Measurements from ENCODE around the gene TMEM9.

TMEM9 gene

DNA sequence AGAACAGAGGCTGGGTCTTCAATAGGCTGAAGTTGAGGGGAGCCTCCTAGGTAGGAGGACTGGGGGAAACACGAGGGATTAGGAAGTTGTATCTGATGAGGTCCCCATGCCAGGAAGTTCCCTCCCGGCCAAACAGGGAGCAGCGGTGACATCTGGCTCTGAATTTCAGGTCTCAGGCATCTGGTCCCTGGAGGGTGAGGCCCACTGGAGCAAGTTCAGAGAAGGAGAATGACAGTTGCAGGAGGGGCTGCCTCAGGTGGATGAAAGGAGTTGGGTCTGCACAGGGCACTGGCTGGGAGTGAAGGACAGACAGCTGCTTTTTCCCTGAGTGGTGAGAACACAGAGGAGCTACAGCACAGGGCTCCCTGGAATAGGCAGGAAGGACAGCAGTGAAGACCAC lies 9.1 kb downstream of the TMEM9 start:
- no peak for DNase-seq (ENCODE audit: low read depth)

DNA sequence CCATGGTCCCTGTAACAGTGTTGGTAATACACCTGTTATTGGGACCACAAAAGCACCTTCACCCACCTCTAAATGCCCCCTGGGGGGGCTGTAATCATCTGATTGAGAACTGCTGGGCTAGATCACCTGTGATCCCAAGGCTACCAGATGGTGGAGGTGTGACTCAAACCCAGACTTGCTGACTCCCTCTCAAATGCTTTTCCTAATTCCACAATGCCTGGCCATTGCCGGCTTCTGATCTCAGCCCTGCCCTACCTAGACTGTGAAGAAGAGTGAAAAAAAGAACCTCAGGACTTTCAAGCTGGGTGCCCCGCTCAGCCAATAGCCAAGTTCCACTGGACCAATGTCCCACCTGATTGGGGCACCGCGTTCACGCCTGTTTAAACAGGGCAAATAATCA lies 9.6 kb downstream of the TMEM9 start:
- DNase-seq (ENCODE audit: low read depth), result no peak

DNA sequence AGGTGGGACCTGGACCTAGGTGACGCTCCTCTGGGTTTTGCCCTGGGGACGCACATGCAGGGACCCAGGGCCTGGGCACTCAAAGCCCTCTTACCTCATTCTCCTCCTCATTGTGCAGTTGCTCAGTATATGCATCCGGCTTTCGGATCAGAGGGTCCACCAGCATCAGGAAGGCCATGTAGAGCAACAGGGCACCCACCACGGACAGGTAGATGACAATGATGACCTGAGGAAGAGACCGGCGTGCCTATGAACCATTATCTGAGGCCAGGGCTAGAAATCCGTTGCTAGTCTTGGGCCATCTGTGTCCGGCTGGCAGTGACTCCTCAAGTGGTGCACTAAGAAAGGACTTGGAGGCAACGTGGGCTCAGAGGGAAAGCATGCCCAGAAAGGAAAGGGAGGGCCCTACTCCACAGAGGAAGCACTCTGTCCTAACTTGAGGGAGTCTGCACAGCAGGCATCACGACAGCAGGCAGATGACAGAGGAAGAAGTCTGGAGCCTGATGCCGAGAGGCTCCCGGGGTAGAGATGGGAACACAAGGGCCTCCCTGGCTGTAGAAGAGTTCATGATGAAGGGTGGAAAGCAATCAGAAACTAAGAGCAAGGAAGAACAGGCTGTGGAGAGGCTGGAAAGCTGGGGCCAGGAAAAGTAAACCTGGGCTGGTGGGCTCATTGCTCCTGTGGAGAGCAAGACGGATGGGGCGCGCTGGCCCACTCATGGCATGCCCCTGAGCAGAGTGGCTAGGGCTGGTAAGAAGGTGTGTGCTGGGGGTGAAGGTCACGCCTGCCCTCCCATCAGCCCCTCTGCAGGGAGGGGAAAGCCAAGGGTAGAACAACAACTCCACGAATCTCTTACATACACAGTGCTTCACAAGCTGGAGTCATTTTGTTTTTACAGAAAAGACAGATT lies 10.3 kb downstream of the TMEM9 start:
- no peak for DNase-seq (ENCODE audit: low read depth)

DNA sequence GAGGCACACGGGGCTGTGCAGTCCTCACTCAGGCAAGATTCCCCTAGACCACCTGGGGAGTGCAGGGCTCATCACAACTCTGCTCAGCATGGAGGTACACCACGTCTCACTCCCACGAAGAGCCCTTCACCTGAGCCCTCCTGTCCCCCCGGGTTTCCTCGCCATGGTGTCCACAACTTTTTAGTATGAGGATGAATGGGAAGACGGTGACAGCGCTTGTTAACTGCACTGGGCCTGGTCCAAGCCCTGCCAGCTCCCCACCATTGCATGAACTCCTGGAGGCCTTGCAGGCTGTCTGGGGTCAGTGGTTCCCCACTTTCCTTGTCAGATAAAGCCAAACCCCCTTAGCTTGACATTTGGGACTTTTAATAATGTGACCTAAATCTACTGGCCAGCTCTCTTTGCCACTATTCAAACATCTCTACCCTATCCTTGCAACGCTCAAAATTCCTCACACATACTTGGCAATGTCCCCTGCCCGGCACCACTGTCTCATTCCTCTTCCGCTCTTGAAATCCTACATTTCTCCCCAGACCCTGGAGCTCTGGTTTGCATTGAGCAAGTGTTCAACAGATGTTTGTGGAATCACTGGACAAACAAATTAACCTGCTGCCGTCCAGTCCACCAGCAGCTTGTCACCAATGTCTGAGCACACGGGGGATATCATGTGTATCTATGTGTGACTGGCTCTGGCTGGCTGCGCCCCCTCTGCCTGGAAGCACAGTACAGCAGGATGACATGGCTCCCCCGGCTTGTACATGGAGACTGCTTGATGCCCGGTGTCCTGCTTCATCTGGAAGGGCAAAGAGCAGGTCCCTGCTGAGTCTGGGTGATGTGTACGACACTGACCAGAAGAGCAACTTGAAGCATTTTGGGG lies 11.2 kb downstream of the TMEM9 start:
- DNase-seq (ENCODE audit: low read depth), result no peak

DNA sequence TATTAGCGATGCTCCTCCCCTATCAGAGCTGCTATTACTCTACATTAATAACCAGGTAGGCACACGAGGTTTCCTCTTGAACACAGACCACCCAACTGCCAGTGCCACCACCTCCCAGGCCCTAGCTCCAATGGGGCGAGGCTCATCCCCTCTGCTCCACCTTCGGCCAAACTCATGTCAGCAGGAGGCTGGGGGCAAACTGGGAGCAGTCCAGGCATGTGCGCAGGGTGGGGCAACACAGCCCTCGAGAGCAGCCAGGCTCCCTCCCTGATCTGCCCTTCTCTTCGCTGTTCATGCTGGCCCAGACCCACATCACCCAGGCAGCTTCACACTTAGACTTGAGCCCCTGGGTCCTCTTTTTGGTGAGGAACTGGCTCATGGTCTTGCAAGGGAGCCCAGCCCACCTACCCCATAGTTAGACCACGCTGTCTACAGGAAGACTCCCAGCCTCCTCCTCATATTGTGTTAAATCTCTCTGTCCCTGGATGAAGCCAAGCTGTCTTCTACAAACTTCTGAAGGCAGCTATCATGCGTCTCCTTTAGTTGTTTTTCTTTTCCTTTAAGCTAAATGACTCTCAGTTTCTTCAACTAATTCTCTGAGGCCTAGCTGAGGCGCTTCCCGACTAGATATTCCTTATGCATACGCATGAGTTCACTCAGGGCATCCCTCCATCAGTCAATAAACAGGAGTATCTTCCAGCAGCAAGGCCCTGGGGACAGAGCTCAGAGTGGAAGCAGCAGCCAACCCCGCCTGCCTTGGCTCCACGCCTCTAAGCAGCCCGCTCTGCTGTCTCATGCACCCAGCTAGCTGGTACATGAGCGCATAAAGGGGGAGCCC lies 12.0 kb downstream of the TMEM9 start:
- no peak for DNase-seq (ENCODE audit: low read depth)

DNA sequence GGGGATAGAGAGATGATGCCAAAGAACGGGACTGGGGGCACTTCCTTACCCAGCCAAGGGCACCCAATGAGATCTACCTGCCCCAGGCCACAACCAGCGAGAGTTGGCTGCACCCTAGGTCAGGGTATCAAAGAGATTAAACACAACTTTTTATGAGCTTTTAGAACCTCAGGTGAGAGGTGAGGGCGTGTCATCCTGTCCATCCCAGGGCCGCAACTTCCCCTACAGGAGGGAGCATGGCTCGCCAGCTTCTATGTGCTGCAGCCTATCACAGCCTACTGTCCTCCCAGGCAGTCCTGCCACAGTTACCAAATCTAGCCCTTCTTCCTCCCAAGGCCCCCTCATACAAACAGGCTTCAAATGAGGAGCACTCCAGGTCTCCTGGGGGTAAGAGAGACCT lies 12.9 kb downstream of the TMEM9 start:
- DNase-seq (ENCODE audit: low read depth), result no peak

DNA sequence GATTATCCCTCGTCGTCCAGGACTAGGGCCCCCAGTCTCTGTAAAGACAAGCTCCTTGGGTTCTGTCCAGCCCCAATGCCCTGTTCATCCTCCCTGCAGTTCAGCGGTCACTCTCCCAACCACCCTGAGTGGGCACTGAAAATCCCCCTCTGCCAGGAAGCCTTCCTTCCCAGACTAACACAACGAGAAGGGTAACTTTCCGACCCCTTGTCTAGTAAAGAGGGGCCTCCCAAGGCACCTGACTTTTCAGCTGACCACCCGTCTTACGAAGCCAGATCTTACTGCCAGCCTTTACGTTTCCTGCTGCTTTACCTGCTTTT lies 13.4 kb downstream of the TMEM9 start:
- DNase-seq (ENCODE audit: low read depth), result no peak

DNA sequence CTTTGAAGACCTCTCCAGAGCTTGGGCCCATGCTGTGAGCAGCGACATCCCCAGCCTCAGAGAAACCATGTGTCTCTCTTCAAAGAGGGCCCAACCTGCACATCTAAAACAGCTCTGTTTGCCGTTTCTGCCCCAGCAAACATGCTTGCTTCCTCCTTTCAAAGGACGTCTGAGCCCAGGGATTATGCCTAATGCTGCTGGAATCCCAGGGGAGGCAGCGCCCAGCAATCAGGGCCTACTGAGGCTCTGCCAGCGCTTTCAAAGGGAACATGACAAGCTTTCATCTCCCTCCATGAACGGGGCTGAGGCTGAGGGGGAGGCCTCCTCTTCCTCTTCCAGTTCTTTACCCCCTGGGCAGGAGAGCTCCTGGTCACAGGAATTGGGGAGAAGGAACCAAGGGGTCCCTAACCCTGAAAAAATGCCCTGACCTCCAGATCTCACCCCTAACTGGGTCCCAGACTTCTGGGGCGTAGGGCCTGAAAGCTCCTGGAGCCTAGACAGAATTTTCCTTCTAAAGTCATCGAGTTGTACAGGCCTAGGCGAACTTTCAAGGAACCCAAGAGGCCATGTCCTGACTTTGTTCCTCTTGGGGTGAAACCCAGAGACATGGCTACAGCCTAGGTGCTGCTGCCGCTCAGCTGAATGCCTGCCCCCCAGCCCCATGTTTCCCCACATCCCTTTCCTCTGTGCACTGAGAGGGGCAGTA lies 13.9 kb downstream of the TMEM9 start:
- DNase-seq (ENCODE audit: low read depth), result no peak

DNA sequence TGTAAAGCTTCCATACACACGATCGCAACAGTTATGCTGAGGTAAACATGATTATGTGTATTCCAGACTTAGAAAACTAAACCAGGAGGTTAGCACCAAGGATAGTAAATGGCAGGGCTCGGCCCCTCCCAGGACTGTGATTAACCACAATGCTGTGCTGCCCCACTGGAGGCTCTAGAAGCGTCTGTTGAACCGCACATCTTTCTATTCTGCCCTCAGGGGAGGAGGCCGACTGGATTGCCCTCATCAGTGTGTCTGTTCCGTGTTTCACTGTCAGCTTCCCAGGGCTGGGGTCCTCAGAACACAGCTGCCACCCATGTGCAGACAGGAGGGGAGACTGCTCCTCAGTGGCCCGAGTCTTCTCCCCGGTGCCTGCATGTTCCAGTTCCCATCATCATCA lies 14.5 kb downstream of the TMEM9 start:
- no peak for DNase-seq (ENCODE audit: low read depth)

DNA sequence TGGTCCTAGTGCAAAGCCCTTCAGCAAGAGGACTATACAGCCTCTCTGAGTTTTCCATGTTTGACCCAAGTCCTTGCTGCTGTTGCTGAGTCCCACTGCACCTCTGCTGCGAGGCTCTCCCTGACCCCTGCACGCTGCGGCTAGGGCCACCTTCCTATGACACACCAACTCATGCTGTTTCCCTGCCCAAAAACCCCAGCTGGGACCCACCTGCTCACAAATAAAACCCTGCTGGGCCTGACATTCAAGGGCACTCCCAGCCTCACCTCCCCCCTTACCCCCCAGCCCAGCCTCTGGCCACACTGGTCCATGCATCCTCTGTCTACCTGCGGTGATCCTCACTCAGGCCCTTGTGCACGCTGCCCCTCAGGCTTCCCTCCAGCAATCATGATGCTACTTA lies 15.0 kb downstream of the TMEM9 start:
- no peak for DNase-seq (ENCODE audit: low read depth)

DNA sequence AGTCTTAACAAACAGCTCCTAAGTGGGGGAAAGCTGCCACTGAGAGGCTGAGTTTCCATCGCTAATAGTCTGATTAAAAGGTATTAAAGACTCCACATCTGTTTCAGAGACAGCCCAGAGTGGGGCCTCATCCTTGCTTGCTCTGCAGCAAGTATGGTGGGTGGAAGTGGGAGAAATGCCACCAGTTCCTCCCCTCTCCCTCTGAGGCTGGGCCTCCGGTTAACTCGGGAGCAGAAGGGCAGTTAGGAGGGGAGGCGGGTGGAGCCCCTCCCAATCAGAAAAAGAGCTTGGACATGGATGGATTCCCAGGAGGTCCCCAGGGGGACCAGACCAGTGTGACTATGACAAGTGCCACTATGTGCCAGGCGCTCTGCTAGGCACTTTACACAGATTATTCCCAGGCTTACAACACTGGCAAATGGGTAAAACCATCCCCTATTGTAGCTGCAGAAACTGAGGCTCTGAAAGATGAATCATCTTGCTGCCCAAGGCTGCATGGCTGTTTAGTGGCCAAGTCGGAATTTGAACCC lies 15.9 kb downstream of the TMEM9 start:
- no peak for DNase-seq (ENCODE audit: low read depth)

DNA sequence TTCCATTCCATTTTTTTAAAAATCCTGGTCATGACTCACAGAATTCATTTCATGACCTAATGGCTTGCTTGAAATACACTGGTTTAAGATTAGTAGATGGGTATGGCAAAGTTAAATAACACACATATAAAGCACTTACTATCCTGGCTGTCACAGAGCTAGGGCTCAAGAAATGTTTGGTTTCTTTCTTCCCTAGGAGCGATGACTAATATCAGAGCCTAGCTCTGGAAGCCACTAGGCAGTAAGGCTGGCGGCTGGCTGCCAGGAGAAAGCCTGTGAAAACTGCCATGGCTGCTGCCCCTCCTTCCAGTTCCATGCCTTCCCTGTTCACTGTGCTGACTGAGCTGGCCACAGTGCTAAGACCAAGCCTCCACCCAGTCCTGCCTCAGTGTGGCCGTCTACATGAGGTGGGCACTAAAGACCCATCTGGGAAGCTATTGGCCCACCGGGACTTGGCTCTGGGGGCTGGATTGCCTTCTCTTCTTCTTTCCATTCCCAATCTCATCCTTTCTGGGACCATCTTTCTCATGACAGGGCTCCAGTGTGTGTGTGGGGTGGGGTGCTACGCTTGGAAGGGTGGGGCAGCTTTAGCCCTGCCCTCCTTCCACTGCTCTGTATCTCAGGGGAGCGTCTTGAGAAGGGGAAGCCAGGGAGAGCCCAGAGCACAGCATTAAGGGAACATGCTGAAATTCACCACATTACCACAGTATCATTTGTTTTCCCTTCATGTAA lies 16.5 kb downstream of the TMEM9 start:
- no peak for DNase-seq (ENCODE audit: low read depth)

DNA sequence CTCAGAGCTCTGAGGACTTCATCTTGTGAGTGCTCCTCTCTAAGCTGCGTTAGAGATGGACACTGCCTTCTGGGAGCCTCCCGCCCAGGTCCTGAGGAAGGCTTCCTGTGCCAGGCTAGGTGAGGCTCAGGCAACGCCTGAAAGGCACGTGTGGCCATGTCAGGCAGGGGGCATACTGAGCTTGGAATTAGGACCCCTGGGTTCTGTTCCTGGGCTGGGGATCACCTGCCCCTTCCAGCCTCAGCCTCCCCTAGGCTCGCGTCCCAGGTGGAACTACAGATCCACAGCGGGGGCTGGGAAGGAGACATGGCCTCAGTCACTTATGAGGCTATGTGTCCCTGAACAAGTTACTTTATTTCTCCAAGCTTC lies 17.3 kb downstream of the TMEM9 start:
- no peak for DNase-seq (ENCODE audit: low read depth)

DNA sequence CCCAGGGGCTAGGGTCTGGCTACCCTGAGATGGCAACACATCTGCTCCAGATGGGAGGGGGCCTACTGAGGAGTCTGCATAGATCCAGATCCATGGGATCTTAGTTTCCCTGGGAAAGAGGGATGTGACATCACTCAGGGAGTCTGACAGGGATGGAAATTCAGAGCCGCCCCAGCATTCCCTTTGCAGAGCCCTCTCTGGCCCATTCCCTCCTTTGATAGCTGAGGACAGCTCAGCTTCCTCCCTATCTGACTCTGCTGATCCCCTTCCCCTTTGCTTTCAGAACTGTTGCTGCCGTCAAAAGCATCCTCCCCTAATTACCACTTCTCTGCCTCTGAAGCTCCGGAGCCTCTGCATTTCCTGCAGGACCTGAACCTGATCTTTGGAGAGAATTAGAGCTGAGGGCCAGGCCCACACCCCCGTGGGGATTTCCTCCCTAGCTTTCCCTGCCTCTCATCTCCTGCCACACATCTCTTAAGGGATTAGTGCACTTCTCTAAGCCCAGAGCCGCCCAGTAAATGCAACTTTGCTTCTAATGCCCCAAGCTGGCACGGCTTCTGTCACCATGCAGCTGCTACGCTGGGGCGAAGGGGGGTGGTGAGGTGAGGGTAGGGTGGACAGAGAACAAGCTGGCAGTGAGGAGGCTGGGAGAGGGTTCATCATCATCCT lies 17.8 kb downstream of the TMEM9 start:
- DNase-seq (ENCODE audit: low read depth), result no peak

DNA sequence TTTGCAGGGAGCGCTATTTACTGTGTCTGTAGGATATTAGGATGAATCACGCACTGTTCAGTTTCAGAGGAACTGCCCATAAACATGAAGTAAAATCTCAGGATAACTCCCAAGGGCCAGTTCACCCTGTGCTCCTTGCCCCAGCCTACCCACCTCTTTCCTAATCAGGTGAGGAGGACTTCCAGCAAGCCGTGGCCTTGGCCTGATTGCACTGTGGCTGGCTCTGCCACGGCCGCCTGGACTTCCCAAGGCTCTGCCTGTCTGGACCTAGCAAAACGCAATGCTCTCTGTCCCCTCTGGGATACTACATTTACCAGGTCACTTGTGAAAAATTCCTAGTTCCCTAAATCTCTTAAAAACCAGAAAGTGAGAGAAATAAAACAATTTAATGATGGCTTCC lies 19.9 kb downstream of the TMEM9 start:
- no peak for DNase-seq (ENCODE audit: low read depth)

DNA sequence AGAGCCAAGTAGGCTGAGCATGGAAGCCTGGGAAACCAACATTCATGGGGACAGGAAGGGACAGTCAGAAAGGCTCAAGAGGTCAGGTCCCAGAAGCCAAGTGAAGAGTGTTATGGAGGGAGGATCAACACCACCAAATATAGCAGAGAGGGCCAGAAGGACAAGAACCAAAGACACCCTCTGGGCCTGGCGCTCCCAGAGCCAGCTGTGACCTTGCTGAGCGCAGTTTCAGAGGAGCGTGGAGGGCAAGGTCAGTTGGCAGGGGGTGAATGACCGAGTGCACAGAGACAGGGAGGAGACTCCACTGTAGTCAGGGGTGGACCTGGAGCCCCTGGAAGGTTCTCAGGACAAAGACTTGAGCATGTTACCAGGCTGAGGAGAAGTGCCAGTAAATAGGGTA lies 22.9 kb downstream of the TMEM9 start:
- no peak for DNase-seq (ENCODE audit: low read depth)

DNA sequence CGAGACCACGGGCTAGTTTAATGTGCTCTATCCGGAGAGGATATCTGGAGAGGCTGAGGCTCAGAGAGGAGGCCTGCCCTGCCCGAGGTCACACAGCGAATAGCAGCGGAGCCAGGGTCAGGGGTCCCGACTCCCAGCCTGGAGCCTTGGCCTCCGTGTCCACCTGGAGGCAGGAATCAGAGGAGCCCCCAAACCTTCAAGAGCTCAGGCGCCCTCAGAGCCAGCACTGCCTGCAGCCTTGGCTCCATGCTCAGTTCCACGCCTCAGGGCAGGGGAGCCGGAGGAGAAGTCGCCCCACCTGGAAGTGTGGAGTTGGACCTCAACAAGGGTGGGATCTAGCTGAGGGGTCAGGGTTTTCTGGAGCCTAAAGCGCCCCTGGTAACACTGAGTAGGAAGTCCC lies 25.3 kb downstream of the TMEM9 start:
- DNase-seq (ENCODE audit: low read depth), result no peak

DNA sequence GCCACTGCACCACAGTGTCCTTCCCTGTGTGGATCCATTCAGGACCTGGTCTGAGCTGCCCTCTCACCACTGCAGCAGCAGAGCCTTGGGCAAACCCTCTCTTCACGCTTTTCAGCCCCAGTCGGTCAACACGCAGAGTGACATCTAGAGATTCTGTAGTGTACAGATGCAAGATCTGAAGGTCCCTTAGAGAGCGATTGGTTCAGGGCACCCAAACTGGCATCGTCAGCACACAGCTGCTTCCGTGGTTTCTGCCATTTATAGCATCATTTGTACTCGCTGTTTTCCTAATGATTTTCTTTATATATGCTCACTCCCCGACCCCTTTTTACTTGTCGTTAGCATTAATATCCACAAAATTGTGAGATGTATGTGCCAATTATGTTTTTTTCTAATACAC lies 25.8 kb downstream of the TMEM9 start:
- no peak for DNase-seq (ENCODE audit: low read depth)

DNA sequence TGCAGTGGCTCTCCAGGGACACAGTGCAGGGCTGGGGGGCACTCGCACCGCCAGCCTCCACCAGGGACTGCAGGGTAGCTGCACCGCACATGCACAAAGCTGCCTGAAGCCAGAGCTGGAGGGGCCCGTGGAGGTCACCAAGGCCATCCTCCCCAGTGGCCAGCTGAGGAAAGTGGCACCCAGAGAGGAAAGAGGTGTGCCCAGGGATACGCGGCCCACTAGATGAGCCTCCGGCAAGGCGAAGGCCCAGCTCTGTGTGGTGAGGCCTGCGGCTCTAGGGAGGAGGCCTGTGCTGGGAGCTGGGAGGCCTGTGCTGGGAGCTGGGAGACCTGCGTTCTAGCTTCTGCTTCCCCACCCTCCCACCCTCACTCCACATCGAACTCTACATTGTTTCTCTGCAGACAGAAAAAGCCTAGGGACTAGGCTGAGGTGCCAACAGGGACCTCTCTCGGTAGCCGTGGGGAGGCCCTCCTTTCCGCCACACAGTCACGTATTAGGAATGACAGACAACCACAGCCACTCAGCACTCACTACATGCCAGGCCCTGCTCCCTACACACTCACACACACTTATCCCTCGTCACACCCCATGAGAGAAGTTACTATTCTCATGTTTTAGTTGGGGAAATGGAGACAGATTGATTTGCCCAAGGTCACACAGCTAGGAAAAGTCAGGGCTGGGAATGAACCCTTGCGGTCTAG lies 26.4 kb downstream of the TMEM9 start:
- DNase-seq (ENCODE audit: low read depth), result no peak

Measured in HS-27A (cell line).